SJSA1 (cell line): Measurements from ENCODE around the gene SHISA9. TPM values are rescaled to one million over a fixed set of nuclear protein-coding genes. Genes with fewer than 3 reads are reported as not detected.

ENCODE experiments used
- DNase-seq, 2 experiments: peaks; one replicate each; pipeline ENCODE4 v3.0.0-alpha.2; 2015 to 2020; ENCODE audit warnings: low spot score in 2 of 2, low read depth in 1 of 2
- H3K27ac ChIP-seq: fragments of 250-450 bp; sonication (Bioruptor Pico); 2 replicates; pipeline ENCODE4 v1.5.1; 2020; ENCODE audit warnings: mild to moderate bottlenecking, moderate library complexity
- H3K27me3 ChIP-seq: fragments of 250-450 bp; sonication (Bioruptor Pico); replicated peaks from 2 replicates; pipeline ENCODE4 v1.5.1; 2020; ENCODE audit warnings: mild to moderate bottlenecking, moderate library complexity
- H3K36me3 ChIP-seq: fragments of 250-450 bp; sonication (Bioruptor Pico); 2 replicates; pipeline ENCODE4 v1.5.1; 2020; ENCODE audit warnings: mild to moderate bottlenecking
- H3K4me1 ChIP-seq: fragments of 250-450 bp; sonication (Bioruptor Pico); replicated peaks from 2 replicates; pipeline ENCODE4 v1.6.1; 2021; ENCODE audit warnings: mild to moderate bottlenecking
- H3K4me3 ChIP-seq: fragments of 250-450 bp; sonication (Bioruptor Pico); 2 replicates; pipeline ENCODE4 v1.5.1; 2020; ENCODE audit warnings: mild to moderate bottlenecking
- H3K9me3 ChIP-seq: fragments of 250-450 bp; sonication (Bioruptor Pico); replicated peaks from 2 replicates; pipeline ENCODE4 v1.5.1; 2020; ENCODE audit warnings: mild to moderate bottlenecking
- total RNA-seq: library from RNA; depleted of rRNA; stranded (reverse); fragments of >200 nt; shearing (Covaris generic); gene quantifications from 2 replicates; pipeline ENCODE4 v1.2.3, GENCODE V29; 2014

SHISA9 gene
- total RNA-seq, 1 experiment from 2014 or later: 0.03 TPM

DNA sequence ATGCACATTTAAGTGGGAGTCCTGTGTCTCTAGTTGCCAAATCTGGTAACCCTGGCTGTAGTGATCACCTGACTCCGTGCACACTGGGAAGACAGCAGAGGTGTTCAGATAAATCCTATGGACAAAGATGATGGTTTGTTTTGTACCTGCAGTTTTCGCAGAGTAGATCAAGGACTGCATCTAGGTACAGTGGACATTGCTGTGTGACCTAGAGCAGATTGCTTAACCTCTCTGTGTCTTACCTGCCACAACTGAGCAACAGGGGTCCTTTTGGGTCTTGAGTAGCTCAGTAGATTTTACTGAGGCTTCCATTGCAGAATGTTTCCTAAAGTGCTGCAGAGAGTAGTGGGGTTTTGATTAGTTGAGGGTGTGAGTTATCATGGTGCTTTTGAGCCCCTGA lies 160.8 kb downstream of the SHISA9 start:
- H3K36me3 ChIP-seq: no peaks in the 10 kb centered on the region
- no peak overlapping the region for H3K4me3 ChIP-seq

DNA sequence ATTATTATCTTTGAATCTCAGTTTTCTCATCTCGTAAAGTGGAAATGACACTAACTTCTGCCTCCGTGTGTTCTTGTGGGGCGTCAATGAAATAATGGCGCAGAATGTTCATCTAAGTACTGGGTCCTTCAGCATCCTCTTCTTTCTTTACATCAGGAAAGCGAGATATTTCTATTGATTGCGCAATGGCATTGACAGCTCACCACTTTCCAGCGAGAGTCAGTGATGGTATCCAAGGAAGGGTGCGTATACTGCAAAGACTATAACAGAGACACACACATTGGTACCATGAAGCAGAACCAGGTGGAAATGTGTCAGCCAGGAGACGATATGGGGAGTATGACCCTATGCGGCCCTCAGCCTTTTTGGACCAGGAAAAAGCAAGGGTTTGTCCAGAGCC lies 162.1 kb downstream of the SHISA9 start:
- Histone ChIP-seq H3K27ac (no peak overlapping the region), H3K4me3 (no peak overlapping the region), H3K4me1 (no peaks in the 10 kb centered on the region), H3K9me3 (no peaks in the 10 kb centered on the region), H3K27me3 (no peaks in the 10 kb centered on the region), H3K36me3 (no peaks in the 10 kb centered on the region)
- no peak for DNase-seq

More for the DNA sequence above, 160.8 kb downstream of the SHISA9 start:
- no peak for DNase-seq
- no peaks in the 10 kb centered on the region for H3K27me3 ChIP-seq
- no peaks in the 10 kb centered on the region; the same call in 1 of the 2 replicates for H3K9me3 ChIP-seq
- H3K27ac ChIP-seq: no peak overlapping the region
- no peaks in the 10 kb centered on the region for H3K4me1 ChIP-seq

DNA sequence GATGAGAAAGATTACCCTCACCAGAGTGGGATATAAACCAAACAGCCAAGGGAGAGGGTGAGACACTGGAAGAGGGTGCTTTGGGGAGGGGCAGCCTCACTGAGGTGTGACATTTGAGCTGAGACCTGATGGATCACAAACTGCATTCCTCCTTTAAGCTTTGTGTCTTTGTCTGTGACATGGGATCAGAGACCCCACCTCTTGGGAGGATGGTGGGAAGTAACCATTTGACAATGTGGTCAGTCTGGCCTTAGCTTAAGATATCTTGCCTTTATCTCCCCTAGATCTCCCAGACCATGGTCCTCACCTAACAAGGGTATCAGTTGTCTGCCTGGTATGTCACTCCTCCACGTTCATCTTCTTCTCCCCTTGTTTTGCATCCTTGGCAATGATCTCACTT lies 163.4 kb downstream of the SHISA9 start:
- Histone ChIP-seq H3K4me3 (no peak overlapping the region), H3K4me1 (no peaks in the 10 kb centered on the region), H3K27ac (no peak overlapping the region), H3K9me3 (peaks cover 10% of the 10 kb centered on the region; the same call in 1 of the 2 replicates), H3K36me3 (no peaks in the 10 kb centered on the region), H3K27me3 (no peaks in the 10 kb centered on the region)
- DNase-seq: no peak

DNA sequence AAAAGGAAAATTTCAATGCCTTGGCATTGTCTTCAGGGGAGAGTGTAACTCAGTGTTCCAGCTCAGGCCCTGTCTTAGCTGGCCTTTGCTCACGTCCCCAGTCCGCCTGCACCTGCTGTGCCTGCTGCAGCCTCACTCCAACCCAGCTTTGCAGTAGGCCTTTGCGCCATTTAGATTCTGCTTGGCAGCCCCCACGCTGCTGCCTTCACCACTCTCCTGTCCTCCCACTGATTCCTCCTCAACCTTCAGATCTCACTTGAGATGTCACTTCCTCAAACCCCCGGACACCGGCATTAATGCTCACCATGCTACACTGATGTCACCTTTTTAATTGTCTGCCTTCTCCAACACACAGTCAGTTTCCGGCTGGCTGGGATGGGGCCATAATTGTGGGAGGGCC lies 166.2 kb downstream of the SHISA9 start:
- Histone ChIP-seq H3K27ac (no peak overlapping the region), H3K9me3 (peaks cover 10% of the 10 kb centered on the region; the same call in 1 of the 2 replicates), H3K27me3 (no peaks in the 10 kb centered on the region), H3K4me3 (no peak overlapping the region), H3K4me1 (no peaks in the 10 kb centered on the region), H3K36me3 (no peaks in the 10 kb centered on the region)
- no peak for DNase-seq

DNA sequence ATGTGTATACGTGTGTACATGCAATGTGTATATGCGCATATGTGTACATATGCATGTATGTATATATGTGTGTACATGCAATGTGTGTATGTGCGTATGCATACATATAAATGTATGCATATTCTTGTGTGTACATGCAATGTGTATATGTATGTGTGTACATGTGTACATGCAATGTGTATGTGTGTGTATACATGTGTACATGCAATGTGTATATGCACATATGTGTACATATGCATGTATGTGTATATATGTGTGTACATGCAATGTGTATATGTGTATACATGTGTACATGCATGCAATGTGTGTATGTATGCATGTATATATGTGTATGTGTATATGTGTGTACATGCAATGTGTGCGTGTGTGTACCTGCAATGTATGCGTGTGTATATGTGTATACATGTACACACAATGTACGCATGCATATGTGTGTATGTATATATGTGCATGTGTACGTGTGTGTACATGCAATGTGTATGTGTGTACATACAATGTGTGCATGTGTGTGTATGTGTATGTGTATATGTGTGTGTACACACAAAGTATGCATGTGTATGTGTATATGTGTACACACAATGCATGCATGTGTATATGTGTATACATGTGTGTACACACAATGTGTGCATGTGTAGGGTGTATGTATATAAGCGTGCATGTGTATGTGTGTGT lies 167.7 kb downstream of the SHISA9 start:
- Histone ChIP-seq H3K27ac (no peak overlapping the region), H3K4me3 (no peak overlapping the region), H3K36me3 (no peaks in the 10 kb centered on the region), H3K9me3 (peaks cover 10% of the 10 kb centered on the region; the same call in 1 of the 2 replicates), H3K27me3 (no peaks in the 10 kb centered on the region), H3K4me1 (no peaks in the 10 kb centered on the region)
- DNase-seq: no peak

DNA sequence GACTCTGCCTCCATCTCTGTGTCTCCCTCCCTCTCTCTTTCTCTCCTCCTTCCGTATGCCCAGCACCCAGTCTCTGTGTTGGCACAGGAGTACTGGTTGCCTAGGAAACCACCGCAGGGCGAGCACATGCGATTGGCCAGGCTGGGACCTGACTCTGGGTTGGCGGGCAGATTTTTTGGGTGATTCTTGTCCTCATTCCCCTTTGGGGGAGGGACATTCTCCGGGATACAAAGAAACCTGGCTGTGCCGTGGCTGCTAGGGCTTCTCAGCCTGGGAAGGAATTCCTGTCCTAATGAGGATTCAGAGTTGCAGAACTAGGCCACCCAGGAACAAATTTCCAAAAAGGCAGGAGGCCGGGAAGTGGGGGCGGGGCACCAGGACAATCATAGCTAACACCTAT lies 168.9 kb downstream of the SHISA9 start:
- Histone ChIP-seq H3K4me3 (no peak overlapping the region), H3K27me3 (no peaks in the 10 kb centered on the region), H3K27ac (no peak overlapping the region), H3K9me3 (peaks cover 10% of the 10 kb centered on the region; the same call in 1 of the 2 replicates), H3K36me3 (no peaks in the 10 kb centered on the region), H3K4me1 (no peaks in the 10 kb centered on the region)
- DNase-seq: no peak

DNA sequence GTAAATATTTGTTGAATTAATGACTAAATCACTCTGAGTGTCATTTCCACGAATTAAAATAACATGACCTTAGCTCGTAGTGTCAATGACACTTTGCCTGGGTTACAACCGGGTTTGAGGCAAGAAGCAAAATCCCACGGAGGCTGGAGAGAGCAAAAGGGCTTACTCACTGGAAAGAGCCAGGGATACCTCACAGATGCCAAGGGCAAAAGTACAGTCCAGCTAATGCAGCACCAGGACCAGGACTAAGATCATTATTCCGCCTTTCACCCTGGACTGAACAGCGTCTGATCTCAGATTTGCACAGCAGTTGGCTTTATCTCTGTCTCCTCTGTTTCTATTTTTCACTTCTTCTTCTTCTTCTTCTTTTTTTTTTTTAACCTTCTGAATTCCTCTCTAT lies 175.5 kb downstream of the SHISA9 start:
- no peak overlapping the region for H3K27ac ChIP-seq
- no peak for DNase-seq
- H3K27me3 ChIP-seq: no peaks in the 10 kb centered on the region
- no peak overlapping the region for H3K4me3 ChIP-seq
- no peaks in the 10 kb centered on the region for H3K36me3 ChIP-seq
- no peaks in the 10 kb centered on the region for H3K9me3 ChIP-seq
- no peaks in the 10 kb centered on the region for H3K4me1 ChIP-seq

DNA sequence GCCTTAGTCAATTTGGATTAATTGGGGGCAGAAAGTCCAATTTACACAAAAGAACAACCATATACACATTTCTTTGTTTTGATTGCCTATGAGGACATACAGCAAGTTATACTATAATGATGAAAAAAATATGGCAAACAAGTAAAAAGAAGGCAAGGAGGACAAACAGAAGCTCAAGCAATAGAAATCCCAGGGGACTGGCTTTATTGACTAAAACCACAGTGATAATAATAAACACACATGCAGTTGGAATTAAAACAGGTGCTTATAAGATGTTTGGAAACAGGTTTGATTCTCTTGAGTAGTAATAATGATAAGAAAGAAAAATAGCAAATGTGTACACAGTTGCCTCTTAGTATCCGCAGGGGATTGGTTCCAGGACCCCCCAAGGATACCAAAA lies 176.4 kb downstream of the SHISA9 start:
- H3K4me3 ChIP-seq: no peak overlapping the region
- H3K36me3 ChIP-seq: no peaks in the 10 kb centered on the region
- DNase-seq: no peak
- H3K4me1 ChIP-seq: no peaks in the 10 kb centered on the region
- no peaks in the 10 kb centered on the region for H3K27me3 ChIP-seq
- H3K27ac ChIP-seq: no peak overlapping the region
- H3K9me3 ChIP-seq: no peaks in the 10 kb centered on the region

DNA sequence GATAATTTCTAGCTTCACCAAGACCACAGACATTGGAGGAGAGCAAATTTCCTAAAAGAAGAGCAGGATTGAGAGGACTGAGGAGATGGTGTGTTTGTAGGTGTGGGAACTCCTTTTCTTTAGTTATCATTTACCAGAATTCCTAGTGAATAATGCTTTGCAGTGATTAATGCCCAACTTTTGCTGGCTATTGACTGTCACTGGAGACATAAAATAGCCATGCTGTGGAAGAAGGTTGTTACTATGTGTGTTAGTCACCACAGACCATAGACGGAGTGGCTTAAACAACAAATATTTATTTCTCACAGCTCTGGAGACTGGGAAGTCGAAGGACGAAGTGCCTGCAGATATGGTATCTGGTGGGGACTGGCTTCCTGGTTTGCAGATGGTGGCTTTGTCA lies 179.1 kb downstream of the SHISA9 start:
- Histone ChIP-seq H3K9me3 (no peaks in the 10 kb centered on the region), H3K27ac (no peak overlapping the region), H3K27me3 (no peaks in the 10 kb centered on the region), H3K4me1 (no peaks in the 10 kb centered on the region), H3K4me3 (no peak overlapping the region), H3K36me3 (no peaks in the 10 kb centered on the region)
- DNase-seq: no peak

DNA sequence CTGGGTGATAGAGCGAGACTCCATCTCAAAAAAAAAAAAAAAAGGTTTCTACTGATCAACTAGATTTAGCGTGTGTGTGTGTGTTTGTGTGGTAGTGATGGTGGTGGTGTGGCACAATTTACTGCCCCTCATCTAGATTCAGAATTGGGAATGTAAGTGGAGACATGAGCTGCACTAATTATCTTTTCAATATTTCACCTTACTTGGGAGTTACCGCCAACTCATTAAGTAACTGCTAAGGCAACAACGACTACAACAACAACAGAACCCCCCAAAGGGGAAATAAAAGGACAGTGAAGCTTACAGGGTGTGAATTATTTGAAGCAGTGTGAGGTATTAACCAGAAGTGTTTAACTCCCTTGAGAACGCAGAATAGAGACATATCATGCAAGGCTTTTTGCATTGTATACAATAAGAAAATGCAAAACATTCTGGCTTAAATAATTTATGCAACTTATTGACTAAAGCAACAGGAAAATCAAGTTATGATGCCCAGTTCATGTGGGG lies 180.5 kb downstream of the SHISA9 start:
- H3K4me3 ChIP-seq: no peak overlapping the region
- no peak for DNase-seq
- H3K27me3 ChIP-seq: no peaks in the 10 kb centered on the region
- H3K4me1 ChIP-seq: no peaks in the 10 kb centered on the region
- H3K36me3 ChIP-seq: no peaks in the 10 kb centered on the region
- H3K27ac ChIP-seq: no peak overlapping the region
- no peaks in the 10 kb centered on the region for H3K9me3 ChIP-seq

DNA sequence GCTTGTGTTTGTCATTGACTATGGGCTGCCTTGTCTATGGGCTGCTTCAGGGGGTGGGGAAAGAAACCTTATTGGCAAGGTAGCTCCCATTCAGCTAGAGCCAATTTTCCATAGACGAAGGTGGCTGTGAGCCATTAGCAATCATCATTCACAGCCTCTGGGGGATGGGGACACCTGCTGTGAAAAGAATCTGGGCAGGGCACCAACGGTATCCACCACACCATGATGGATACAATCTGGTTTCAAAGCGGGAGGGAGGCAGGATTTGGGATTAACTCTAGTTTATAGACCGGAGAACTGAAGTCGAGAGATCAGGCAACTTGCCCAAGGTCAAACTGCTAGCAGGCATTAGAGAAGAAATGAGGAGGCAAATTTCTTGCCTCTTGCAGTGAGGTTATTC lies 182.3 kb downstream of the SHISA9 start:
- no peak for DNase-seq
- Histone ChIP-seq H3K36me3 (no peaks in the 10 kb centered on the region), H3K27ac (no peak overlapping the region), H3K4me3 (no peak overlapping the region), H3K4me1 (no peaks in the 10 kb centered on the region), H3K9me3 (no peaks in the 10 kb centered on the region), H3K27me3 (no peaks in the 10 kb centered on the region)

DNA sequence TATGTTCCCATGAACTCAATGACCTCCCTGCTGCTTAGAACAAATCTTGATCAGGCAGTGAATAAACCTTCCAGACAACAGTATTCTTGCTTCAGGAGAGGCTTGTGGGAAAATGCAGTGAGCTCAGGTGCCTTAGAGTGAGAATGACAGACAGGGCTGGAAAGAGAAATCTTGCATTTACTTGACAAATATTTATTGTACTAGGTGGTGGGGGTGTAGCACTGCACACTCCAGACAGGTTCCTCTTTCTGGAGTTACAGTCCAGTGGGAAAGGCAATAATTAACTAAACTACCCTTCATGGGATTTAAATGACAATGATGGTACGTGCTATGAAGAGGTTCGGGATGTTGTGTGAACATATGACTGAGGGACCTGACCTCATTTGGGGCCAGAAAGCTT lies 182.9 kb downstream of the SHISA9 start:
- DNase-seq: no peak
- H3K27me3 ChIP-seq: no peaks in the 10 kb centered on the region
- no peaks in the 10 kb centered on the region for H3K36me3 ChIP-seq
- no peak overlapping the region for H3K4me3 ChIP-seq
- H3K9me3 ChIP-seq: no peaks in the 10 kb centered on the region
- no peak overlapping the region for H3K27ac ChIP-seq
- no peaks in the 10 kb centered on the region for H3K4me1 ChIP-seq

DNA sequence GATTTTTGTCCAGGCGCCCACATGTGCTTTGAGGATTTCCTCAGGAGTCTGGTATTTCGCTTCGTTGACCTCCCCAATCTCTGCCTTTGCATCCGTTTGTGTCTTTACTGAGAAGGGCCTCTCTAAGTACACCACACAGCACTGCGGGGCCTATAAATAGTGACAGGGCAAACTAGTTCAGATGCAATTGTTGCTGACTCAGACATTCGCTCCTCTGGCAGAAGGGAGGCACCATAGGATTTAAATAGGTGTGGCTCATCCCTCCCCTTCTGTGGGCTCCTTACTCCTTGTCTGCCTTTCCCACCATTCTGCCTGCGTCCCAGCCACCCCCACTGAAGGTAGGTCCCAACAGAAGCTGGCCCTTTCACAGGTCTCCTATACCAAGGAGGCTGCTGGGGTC lies 192.3 kb downstream of the SHISA9 start:
- H3K9me3 ChIP-seq: peaks cover 10% of the 10 kb centered on the region
- no peak overlapping the region for H3K4me3 ChIP-seq
- no peak for DNase-seq
- H3K27me3 ChIP-seq: no peaks in the 10 kb centered on the region
- H3K27ac ChIP-seq: no peak overlapping the region
- no peaks in the 10 kb centered on the region for H3K36me3 ChIP-seq
- H3K4me1 ChIP-seq: no peaks in the 10 kb centered on the region

DNA sequence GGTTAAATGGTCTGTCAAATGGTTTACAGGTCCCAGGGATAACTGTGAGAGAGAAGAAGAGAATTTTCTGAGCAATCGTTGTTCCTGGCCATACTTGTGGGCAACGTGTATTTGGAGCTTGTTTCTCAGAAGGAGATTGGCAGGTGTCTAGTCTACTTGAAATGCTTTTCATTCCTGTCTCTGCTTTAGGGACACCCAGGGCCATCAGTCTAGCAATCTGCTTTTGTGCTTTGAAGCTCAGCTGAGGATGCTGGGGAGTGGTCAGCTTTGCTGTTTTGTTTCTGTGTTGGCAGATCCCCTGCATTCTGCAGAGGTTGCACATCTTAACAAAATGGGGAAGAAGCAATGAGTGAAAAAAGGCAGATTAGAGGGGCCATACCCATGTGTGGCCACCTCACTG lies 193.7 kb downstream of the SHISA9 start:
- Histone ChIP-seq H3K27ac (no peak overlapping the region), H3K27me3 (no peaks in the 10 kb centered on the region), H3K4me3 (no peak overlapping the region), H3K36me3 (no peaks in the 10 kb centered on the region), H3K4me1 (no peaks in the 10 kb centered on the region), H3K9me3 (peaks cover 10% of the 10 kb centered on the region)
- DNase-seq: no peak

DNA sequence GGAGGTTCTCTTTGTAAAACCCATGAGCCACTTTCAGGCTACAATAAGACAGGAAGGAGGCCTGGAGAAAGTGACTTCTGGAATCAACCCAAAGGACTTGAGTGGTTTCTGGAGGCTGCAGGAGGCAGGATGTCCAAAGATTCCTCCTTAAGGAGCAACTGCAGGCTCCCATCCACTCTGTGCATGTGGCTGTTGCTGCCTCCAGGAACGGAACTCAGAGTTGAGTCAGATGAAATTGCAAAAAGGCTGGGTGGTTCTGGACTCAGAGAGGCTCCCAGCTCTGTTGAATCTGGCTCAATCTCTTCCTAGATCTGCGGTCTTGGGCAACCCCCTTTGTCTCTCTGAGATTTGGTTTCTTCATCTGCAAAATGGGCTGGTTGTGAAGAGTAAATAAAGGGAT lies 197.1 kb downstream of the SHISA9 start:
- Histone ChIP-seq H3K27me3 (no peaks in the 10 kb centered on the region), H3K4me3 (no peak overlapping the region), H3K36me3 (no peaks in the 10 kb centered on the region), H3K9me3 (peaks cover 9% of the 10 kb centered on the region), H3K27ac (no peak overlapping the region), H3K4me1 (no peaks in the 10 kb centered on the region)
- DNase-seq: no peak
